ENCODE measurements around the gene VDR. TPM values are rescaled to one million over a fixed set of nuclear protein-coding genes. Genes with fewer than 3 reads are reported as not detected.

Gene VDR
- total RNA-seq, 1 experiment from 2014 or later: 15.4 TPM

DNA sequence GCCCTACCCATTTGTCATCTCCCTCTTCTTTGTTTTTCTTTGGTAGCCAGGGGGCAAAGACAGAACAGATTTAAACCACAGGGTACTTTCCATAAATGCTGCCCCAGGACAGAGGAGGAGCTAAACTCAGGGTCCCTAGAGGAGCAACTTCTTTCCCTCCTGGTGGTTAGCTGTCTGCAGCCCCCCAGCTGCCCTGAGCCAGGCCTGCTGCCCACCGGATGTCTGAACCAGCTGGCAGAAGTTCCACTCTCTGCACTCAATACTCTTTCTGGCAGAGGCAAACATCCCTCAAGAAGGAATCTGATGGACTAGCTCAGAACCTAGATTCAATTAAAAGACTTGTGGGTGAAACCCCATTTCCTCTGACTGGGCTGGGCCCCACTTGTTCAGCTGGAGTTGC lies 10.7 kb downstream of the VDR start:
- DNase-seq (ENCODE audit: low spot score): no peak

DNA sequence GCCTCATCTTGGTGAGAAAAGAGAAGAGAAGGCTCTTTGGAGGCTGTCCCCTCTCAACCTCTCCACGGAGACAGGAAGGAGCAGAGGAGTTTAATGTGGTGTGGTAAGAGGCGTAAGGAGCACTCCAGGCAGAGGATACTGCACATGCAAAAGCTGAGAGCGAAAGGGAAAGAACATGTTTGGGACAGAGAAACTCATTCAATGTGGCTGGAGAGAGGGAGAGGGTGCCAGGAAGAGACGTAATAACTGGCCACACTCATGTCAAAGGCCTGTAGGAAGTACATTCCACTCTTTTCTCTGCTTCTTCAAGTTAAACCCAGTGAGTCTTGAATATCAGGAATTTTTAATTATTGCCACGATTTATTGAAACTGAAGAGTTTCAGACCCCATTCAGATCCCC lies 12.0 kb downstream of the VDR start:
- DNase-seq (ENCODE audit: low spot score): no peak

DNA sequence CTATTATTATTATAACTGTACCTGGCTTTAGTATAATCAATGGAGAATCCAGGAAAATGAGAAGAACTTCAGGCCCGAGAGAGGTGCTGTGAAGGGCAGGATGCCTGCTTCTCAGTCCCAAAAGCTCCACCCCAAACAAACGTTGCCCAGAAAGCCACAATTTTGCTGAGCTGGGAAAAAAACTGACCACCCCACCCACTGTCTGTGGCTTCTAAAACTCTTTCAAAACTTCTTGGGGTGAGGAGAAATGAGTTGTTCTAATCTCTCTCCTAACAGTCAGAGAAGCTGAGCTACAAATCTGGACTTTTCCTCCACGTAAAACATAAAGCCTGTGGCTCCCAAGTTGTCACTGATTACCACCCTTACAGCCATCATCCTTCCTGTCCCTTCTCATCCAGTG lies 13.4 kb downstream of the VDR start:
- no peak for DNase-seq (ENCODE audit: low spot score)

DNA sequence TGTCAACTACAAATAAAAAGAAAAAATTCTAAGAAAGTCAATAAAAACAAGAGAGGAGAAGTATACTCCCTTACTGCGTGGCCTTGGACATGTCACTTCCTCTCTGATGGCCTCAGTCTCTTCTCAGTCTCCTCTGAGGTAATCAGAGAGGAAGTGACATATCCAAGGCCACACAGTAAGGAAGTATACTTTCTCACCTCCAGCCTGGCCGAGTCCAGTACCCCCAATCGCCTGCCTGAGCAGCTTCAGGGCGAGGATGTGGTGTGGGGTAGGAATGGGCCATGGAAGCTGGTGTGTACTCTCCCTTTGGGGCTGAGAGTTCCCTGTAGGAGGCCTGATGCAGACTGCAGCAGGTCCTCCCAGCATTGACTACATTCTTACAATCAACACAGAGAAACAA lies 15.8 kb downstream of the VDR start:
- no peak for DNase-seq (ENCODE audit: low spot score)

DNA sequence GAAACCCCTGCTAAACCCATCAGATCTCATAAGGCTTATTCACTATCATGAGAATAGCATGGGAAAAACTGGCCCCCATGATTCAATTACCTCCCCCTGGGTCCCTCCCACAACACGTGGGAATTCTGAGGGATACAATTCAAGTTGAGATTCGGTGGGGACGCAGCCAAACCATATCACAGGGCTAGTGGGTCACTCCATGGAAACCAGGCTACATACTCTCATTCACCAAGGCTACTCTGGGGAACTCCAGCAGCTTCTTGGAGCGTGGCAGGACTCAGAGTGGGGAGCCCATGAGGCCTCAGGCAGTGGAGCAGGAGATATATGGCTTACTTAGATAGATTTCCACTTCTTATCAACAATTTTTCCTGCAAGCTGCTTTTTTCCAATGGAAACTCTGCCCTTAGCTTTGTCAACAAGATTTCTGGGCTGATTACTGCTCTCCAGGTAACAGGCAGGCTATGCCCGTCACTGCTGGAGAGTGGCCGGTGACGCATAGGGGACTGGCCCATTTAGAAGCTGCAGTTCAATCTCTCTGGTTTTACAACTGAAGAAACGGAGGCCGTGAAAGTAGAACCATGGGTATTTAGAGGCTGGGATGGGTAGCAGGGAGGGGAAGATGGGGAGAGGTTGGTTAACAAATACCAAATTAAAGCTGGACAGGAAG lies 16.5 kb downstream of the VDR start:
- DNase-seq (ENCODE audit: low spot score): no peak

DNA sequence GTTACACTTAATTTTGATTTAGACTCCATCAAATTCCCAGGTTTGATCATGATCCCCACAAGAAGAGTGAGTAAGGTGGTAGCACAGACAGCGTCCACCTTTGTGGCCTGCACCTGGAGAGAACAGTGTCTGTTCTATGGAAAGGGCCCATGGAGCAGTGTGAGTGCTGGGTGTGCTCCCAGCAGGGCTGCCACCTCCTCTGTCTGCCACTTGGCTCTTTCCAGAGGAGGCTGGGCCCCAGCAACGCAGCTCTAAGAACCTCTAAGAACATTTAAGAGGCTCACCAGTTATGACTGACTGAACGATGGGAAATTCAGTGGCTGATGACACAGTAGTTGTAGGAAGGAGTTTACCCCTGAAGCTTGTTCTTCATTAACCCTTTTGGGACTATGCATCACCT lies 17.3 kb downstream of the VDR start:
- DNase-seq (ENCODE audit: low spot score): no peak

DNA sequence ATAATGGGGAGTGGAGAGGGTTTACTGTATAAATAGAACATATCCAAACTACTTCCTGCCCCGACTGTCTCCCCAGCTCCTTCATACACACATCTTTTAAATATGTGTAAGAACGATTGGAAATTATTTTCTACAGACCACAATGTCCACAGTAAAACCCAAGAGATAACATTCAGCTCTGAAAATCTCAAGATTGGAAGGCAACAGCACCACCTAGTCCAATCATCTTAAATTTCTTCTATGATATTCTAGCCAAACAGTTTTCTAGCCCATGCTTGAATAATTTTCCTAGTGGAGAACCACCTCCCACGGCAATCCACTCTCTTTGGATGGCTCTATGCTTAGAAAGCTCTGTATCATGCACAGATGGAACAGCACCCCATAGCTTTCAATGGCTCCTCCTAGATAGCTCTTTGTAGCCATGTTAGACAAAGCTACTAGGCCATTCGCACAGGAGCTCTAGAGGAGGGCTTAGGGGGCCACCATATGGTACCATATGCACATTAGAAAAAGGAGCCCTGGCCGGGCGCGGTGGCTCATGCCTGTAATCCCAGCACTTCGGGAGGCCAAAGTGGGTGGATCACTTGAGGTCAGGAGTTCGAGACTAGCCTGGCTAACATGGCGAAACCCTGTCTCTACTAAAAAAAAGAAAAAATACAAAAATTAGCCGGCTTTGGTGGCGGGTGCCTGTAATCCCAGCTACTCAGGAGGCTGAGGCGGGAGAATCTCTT lies 18.1 kb downstream of the VDR start:
- no peak for DNase-seq (ENCODE audit: low spot score)

DNA sequence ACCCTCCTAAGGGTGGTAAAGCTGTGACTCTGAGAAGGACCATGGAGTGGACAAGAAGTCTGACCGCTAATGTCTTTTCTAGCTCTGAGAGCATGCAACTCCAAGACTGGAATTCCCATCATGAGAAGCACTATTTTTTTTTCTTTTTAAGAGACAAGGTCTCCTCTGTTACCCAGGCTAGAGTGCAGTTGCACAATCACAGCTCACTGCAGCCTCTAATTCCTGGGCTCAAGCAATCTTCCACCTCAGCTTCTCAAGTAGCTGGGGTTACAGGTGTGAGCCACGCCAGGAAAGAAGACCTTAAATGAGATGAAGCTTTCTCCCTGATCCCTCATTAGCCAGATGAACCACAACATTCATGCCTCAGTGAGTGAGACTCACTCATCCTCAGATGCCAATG lies 19.2 kb downstream of the VDR start:
- DNase-seq (ENCODE audit: low spot score): no peak

DNA sequence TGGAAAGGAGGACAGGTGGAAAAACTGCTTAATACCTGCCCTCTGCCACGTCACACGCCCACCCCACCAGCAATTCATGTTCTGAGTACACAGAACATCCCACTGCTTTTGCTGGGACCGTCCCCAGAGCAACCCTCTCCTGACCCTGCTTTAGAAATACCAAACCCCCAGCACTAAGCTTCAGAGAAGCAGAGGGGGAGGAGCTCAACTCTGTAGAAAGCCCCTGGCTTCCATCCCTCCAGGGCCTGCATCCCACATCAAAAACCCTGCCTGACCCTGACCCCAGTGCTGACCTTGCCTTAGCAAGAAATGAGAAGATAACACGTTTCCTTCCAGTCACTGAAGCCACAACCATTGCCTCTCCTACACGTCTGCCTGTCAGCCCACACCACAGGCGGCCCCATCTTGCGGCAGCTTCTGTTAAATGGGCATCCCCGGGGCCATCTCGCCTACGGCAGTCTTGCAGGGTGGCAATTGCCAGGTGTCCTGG lies 19.7 kb downstream of the VDR start:
- DNase-seq (ENCODE audit: low spot score): no peak

DNA sequence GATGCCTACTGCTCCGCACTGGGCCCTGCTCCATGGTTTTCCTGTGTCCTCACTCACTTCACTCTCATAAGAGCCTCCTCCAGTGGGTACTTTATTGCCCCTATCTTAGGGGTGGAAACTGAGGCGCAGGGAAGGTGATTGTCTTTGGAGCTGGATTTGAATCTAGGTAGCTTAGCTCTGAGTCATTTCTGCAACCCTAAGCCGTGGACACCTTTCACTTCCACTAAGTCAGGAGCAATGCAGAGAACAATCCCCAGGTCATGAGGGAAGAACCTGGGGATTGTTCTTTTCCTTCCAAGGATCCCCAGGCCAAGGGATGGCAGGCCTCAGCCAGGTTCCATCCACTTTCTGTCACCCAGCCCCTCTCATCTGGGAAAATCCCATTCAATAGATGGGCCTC lies 20.3 kb downstream of the VDR start:
- no peak for DNase-seq (ENCODE audit: low spot score)

DNA sequence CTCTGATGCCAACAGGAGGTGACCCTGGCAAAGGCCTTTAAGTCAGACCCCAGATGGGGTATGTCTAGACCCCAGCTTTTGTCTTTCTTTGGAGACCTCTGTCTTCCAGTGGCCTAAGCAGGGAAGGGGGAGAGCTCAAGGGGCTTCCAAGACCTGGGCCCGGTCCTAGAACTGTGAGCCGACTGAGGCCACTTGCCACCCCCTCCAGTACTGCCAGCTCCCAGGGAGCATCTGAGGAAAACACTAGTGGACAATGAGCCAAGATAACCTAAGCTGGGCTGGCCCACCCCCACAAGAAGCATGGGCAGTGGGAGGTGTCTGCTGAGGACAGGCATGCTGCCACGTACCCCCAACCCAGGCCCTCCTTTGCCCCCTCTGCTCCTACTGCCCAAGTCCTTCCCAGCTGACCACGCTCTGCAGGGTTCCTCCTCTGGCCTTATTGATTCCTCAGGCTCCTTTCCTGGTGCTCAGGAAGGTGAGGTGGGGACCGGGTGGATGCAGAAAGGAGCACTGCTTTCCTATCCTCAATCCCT lies 21.1 kb downstream of the VDR start:
- DNase-seq (ENCODE audit: low spot score): no peak

DNA sequence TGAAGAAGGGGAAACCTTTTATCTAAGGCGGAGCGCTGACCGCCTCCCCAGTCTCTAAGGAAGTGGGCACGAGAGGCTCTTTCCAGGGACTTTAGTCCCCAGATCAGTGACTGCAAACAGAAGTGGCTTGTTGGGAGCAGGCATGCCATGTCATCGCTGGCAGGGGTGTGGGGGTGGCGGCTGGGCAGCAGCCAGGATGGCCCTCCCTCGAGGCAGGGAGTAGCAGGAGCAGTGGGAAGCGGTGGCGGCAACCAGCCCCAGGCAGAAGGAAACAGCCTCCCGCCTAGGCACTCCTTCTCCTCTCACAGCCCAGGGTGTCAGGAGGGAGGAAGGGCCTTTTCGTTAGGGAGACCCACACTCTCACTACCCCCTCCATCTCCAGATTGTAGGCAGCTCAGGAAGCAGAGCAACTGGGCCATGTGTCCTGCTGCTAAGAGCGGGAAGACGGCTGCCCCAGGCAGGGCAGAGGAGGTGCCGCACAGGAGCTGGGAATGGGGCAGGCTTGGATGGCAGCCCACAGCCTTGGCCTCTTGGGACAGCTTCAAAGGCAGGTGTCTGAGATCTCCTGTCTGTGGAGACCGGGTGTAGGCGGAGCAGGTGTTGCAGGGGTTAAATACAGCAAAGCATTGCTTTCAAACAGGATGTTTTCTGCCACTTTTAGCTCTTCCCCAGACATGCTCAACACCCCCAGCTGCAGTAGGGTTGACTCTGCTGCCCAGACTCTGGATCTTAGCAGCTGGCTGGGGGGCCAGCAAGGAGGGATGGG lies 21.8 kb downstream of the VDR start:
- peak; percentile 80 for DNase-seq (ENCODE audit: low spot score)

DNA sequence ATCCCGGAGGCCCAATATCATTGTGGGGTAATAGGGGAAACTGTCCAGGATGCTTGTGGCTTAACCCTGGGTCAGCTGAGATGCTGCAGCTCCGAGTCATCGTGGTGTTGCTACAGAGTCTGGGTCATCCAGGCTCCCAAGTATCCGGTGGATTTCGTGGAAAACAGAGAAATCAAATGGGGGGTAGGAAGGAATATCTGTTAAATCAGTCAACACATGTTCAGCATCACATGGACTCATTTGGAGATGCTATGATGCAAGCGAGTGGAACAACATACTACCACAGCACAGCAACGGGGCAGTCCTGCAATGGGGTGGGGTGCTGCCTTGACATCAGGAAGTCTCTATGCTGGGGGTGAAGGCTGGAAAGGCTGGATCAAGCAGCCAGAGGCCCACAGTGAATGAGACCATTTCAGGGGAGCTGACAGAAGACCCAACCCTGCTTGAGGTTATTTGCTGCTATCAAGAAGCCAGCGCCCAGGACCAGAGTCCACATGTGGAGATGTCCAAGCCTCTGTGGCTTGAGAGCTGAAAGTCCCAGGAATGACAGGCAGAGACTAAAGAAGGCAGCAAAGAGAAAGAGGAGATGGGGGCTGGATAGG lies 22.9 kb downstream of the VDR start:
- DNase-seq (ENCODE audit: low spot score): peak; percentile 24

DNA sequence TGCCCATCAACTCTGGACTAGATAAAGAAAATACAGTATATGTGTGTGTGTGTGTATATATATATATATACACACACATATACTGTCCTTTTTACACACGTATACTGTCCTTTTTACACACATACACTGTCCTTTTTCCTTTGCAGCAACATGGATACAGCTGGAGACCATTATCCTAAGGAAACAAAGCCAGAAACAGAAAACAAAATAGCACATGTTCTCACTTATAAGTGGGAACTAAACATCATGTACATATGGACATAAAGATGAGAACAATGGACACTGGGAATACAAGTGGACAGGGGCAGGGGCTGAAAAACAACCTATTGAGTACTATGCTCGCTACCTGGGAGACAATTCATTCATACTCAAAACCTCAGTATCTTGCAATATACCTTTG lies 23.7 kb downstream of the VDR start:
- no peak for DNase-seq (ENCODE audit: low spot score)

DNA sequence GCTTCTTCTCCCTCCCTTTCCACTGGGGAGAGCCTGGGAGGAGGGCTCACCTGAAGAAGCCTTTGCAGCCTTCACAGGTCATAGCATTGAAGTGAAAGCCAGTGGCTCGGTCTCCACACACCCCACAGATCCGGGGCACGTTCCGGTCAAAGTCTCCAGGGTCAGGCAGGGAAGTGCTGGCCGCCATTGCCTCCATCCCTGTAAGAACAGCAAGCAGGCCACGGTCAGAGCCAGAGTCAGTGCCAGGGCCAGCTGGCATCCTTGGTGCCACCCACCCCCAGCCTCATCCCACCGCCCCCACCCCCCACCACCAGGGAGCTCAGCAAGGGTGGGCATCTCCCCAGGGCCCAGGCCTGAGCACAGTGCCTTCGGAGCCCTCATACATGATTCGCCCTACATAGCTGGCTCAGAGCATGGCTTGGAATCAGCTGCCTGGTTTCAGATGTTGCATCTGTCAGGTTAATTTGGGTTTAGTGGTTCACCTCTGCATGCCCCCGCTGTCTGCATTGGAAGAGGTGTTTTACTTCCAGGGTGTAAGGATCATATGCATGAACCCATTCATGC lies 25.8 kb downstream of the VDR start:
- no peak for DNase-seq (ENCODE audit: low spot score)

DNA sequence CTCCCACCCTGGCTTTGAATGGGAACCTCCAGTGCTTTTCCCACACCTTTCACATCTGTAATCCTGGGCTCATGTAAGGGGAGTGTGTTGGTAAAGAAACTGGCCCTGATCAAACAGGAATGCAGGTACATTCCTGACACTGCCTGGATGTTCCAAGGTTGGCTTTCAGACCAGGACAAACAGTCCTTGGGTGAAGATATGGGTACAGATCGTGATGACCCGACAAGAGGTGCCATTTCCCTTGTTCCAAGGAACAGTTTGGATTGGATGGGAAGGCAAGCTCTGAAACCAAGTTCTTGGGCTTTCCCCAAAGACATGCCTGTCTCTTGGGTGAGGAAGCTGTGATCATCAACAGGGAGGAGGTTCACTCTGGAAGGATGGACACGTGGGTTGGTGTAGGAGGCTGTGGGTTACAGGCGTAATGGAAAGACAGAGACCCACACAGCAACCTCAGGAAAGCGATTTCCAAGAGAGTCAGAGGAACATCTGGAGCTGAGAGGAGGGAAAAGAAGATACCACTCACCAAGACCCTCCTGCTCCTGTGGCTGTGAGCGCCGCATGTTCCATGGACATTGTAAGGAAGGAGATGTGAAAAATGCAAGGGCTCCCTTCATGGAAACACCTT lies 26.4 kb downstream of the VDR start:
- DNase-seq (ENCODE audit: low spot score): no peak

DNA sequence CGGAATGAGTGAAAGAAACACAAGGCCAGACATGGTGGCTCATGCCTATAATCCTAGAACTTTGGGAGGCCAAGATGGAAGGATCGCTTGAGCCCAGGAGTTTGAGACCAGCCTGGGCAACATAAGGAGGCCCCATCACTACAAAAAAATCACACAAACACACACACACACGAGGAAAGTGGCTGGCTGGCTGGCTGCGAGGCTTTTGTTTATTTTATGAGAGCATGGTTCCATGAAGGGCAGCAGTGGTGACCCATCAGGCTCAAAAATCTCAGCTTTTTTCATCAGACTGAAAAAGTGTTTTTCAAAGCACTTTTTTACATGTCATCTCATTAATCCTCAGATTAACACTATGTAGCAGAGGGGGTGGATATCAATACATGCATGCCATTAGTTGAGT lies 27.7 kb downstream of the VDR start:
- DNase-seq (ENCODE audit: low spot score): no peak

DNA sequence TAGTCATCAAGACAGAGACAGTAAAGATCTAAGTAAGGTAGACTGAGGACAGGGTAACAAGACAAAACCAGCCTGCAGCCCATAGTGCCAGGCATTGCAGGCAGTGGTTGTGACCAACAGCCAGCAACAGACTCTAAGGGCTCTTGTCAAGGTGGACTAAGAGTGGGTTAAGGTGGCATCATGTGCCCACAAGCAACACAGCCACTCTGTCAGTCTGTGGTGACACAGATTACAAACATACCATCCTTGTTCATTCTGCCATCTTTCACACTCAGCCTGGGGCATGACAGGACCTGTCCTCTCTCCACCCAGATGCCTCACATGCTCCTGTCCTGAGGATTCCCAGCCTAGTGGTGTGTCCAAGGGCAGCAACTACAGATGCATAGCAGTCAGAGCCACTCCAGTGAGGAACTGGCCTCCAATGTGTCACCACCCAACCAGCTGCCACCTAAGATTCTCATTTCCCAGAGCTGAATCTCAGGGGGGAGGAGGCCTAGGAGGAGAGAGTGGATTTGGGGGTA lies 28.3 kb downstream of the VDR start:
- DNase-seq (ENCODE audit: low spot score): no peak

DNA sequence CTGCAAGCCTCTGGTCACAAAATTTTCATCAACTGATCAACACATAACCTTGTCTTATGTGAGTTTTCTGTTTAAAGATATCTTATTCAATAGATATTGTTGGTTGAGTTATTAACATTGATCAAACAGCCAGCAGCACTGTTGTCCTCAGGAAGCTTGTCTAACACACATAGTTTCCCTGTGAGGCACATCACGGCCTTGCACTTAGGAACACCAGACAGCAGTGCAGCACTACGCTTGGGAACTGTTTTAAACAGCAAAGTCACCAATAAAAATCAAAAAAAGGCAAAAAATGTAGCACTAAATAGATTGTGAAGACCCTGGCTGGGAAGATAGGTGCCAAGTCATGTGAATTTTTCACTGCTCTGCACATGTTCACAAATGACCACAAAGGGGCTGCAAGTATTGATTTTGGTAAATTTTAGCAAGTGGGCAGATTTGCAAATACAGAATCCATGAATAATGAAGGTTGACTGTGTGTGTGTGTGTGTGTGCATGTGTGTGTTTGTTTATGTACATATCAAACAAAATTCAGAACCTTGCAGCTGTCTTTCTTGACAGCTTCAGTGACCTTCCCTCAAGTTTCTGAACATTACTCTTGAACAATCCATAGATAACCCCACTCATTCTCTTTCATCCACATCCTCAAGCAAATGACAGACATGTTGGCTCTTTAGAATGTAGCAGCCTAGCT lies 28.9 kb downstream of the VDR start:
- no peak for DNase-seq (ENCODE audit: low spot score)

DNA sequence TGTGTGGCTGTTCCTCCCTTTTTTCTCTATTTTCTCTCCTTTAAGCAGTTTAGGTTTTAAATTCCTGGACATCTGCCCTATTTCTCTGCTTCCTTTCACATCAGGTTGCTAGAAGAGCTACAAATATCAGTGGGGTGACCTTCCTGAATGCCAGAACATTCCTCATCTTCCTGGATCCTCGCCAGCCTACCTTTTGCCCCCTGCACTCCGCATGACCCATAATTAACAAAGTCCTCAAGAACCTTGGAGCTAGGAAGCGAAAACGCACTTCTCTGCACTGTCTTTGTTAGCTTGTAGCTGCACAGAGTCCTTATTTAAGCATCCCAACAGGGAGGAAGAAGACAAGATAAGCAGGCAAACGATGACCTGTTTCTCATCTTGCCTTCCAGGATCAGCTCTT lies 30.5 kb downstream of the VDR start:
- no peak for DNase-seq (ENCODE audit: low spot score)
